ENCODE results near the gene OOEP.

DNA sequence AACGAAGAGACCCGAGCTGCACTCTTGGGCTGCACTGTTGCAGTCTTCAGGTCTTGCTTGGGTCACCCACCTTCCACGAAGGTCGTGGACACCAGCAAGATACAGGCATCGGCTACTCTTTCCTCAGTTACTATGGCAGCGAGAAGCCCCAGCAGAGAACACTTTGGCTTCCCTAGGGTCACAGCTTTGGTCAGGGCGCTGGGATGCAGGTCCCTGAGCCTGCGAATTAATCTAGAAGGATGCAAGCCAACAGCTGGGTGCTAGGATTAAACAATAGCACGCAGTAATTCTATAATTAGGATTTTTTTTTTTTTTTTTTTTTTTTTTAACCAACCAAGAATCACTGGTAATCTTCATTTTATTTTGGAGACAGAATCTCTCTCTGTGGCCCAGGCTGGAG is 5.1 kb downstream of the OOEP start:
- TF ChIP-seq CTCF (IDR thresholded peaks at IDR 0.05) = no peak
- no peak for TF ChIP-seq EZH2 (IDR thresholded peaks at IDR 0.05)
